Effector memory CD4-positive, alpha-beta T cell (primary cell): ENCODE results near the gene NUDT16L1.
"Not testable (repeated sequence)": the region's sequence is repeated elsewhere in the genome, so short reads cannot be mapped to it uniquely, and the experiment has no call there.

Source experiments
- DNase-seq, 3 donors: peaks; one replicate each; pipeline ENCODE4 v3.0.0-alpha.2; 2020
- H3K27ac ChIP-seq: 2 replicates; pipeline ENCODE4 v1.7.0; 2013; ENCODE audit warnings: mild to moderate bottlenecking, low read length, moderate library complexity; ENCODE audit not compliant: insufficient read depth, poor library complexity, severe bottlenecking
- H3K27me3 ChIP-seq: replicated peaks from 2 replicates; pipeline ENCODE4 v1.7.0; 2013; ENCODE audit warnings: mild to moderate bottlenecking, low read length; ENCODE audit not compliant: insufficient read depth, control insufficient read depth, poor library complexity, severe bottlenecking
- H3K36me3 ChIP-seq: 2 replicates; pipeline ENCODE4 v1.7.0; 2013; ENCODE audit warnings: mild to moderate bottlenecking, low read length, moderate library complexity; ENCODE audit not compliant: control insufficient read depth, insufficient read depth
- H3K4me1 ChIP-seq: 2 replicates; pipeline ENCODE4 v1.7.0; 2013; ENCODE audit warnings: low read length, mild to moderate bottlenecking; ENCODE audit not compliant: control insufficient read depth, insufficient read depth, poor library complexity, severe bottlenecking
- H3K4me3 ChIP-seq: 2 replicates; pipeline ENCODE4 v1.7.0; 2013; ENCODE audit warnings: low read length, low read depth, mild to moderate bottlenecking; ENCODE audit not compliant: insufficient read depth, poor library complexity, severe bottlenecking
- H3K9me3 ChIP-seq: 2 replicates; pipeline ENCODE4 v1.7.0; 2013; ENCODE audit warnings: mild to moderate bottlenecking, low read length, moderate library complexity; ENCODE audit not compliant: control insufficient read depth

Gene NUDT16L1

DNA sequence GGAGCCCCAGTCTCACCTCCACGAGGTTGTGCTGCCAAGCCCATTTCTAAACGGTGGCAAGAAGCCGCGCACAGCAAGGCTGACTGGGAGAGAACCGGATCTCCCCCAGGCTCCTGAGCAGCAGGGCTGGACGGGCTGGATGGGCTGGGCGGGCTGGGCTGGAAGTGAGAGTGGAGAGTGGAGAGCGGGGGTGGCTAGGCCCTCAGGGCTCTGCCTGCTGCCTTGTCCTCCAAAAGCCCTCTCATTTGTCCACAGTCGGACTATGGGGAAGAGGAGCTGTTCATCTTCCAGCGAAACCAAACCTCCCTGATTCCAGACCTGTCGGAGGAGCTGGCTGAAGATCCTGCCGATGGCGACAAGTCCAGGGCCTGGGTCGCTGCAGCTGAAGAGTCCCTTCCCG is 44.2 kb downstream of the NUDT16L1 start:
- Histone ChIP-seq H3K9me3 (no peaks in the 10 kb centered on the region), H3K4me1 (peaks cover 14% of the 10 kb centered on the region), H3K27ac (no peak overlapping the region), H3K27me3 (no peaks in the 10 kb centered on the region), H3K36me3 (no peaks in the 10 kb centered on the region), H3K4me3 (no peak overlapping the region)
- no peak for DNase-seq

DNA sequence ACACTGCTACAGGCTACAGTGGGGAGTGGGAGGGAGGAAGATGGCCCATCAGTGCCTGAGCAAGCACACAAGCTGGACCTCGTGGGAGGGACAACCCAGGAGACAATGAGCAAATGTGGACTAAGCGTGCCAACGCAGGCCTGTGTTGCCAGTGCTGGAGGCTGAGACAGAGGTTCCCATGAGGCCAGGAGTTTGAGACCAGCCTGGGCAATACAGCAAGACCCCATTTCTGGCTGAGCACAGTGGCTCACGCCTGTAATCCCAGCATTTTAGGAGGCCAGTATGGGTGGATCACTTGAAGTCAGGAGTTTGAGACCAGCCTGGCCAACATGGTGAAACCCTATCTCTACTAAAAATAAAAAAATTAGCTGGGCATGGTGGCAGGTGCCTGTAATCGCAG is 45.0 kb downstream of the NUDT16L1 start:
- not testable (repeated sequence) for DNase-seq, H3K27ac ChIP-seq, H3K9me3 ChIP-seq, H3K36me3 ChIP-seq, H3K27me3 ChIP-seq, H3K4me3 ChIP-seq
- peaks cover 14% of the 10 kb centered on the region for H3K4me1 ChIP-seq

DNA sequence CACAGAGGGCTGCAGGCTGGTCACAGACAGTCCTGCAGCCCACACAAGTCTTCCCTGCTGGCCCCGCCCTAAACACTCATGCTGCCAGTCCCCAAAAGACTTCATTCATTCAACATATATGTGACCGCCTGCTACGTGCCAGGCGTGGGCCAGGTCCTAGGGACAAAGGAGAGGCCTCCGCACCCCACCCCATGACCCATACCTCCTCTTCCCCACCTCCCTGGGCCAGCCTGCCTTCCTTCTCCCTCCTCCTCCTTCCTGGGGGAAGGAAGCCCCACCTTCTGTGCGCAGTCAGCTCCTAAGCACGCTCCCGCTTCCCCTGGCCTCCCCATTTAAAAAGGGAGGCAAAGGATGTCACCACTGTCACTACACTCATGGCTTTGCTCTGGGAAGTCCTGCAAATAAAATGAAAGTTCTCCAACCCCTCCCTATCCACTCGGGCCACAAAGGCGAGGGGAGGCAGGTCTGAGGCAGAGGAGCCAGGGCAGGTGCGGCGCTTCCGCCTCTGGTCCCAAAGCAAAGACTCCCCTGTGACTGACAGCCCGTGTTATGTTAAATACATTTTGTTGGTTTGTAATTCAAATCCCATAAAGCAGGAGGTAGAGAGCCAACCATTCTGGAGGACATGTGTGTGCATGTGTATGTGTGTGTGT is 50.0 kb downstream of the NUDT16L1 start:
- Histone ChIP-seq H3K36me3 (no peaks in the 10 kb centered on the region), H3K9me3 (no peaks in the 10 kb centered on the region), H3K27ac (no peak overlapping the region), H3K4me1 (peaks cover 3% of the 10 kb centered on the region), H3K4me3 (no peak overlapping the region), H3K27me3 (no peaks in the 10 kb centered on the region)
- DNase-seq: no peak

DNA sequence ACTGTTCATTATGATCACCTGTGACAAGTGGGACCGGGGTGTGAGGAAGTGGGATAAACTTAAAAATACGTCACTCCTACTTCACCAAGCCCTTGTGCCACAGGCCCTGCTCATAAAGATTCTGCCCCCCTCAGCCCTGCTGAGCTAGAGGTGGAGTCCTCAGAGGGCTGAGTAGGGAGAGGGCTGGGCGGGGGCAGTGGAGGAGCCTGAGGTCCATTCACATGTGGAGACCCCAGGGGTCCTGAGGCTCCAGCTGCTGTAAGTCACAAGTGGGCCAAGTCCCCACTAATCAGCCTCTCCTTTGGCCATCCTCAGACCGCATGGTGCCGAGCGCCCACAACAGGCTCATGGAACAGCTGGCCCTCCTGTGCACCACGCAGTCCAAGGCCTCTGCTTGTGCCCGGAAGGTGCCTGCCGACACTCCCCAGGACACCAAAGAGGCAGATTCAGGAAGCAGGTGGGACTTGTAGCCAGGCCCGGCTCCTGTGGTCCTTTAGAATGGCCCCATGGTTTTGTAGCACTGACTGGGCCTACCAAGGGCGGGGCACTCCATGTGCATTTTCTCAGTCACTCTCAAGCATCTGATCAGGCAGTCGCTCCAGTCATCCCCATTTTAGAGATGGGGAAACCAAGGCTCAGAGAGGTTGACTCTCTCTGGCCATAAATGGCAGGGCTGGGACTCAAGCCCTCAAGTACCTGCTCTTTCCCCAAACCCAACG is 51.4 kb downstream of the NUDT16L1 start:
- Histone ChIP-seq H3K27me3 (no peaks in the 10 kb centered on the region), H3K36me3 (no peaks in the 10 kb centered on the region), H3K4me3 (no peak overlapping the region), H3K4me1 (peaks cover 3% of the 10 kb centered on the region), H3K27ac (no peak overlapping the region), H3K9me3 (no peaks in the 10 kb centered on the region)
- no peak for DNase-seq

GRCh38 chr16:4745274-4745569 is 51.9 kb downstream of the NUDT16L1 start:
- Histone ChIP-seq H3K27me3 (no peaks in the 10 kb centered on the region), H3K36me3 (no peaks in the 10 kb centered on the region), H3K9me3 (no peaks in the 10 kb centered on the region), H3K4me1 (peaks cover 3% of the 10 kb centered on the region), H3K27ac (no peak overlapping the region), H3K4me3 (no peak overlapping the region)
- no peak for DNase-seq
